HEK293 (cell line): ENCODE results near the gene IGFBP4.
"Not testable (repeated sequence)": the region's sequence is repeated elsewhere in the genome, so short reads cannot be mapped to it uniquely, and the experiment has no call there.

ENCODE experiments used
- CTCF ChIA-PET: fragments of 350-600 bp; formaldehyde crosslinking; extraction: SDS; loops from one replicate; lab custom pipeline; 2021; ENCODE audit warnings: antibody characterized with exemption; lab: Yijun Ruan, JAX
- POLR2A ChIA-PET: fragments of 300-600 bp; formaldehyde crosslinking; extraction: SDS; loops from one replicate; lab custom pipeline; 2020; ENCODE audit warnings: antibody characterized with exemption, inconsistent platforms; lab: Yijun Ruan, JAX
- H3K27ac ChIP-seq: fragments of 200-500 bp; sonication (Bioruptor generic); 2 replicates; pipeline ENCODE4 v1.5.1; 2014; ENCODE audit warnings: low read depth, low read length, control low read depth, inconsistent platforms; ENCODE audit errors: extremely low read depth
- H3K36me3 ChIP-seq, 2 experiments: fragments of 200-500 bp in 1 of 2; sonication (Bioruptor generic) in 1 of 2; 1 replicate in 1 of 2; 2 replicates in 1 of 2; pipeline ENCODE4 v1.5.1; 2014 to 2017; ENCODE audit warnings: inconsistent platforms in 2 of 2, low read length in 2 of 2; ENCODE audit not compliant: control insufficient read depth in 2 of 2, insufficient read depth in 1 of 2
- H3K4me1 ChIP-seq: fragments of 200-500 bp; sonication (Bioruptor generic); 2 replicates; pipeline ENCODE4 v1.5.1; 2014; ENCODE audit warnings: mild to moderate bottlenecking, low read length, inconsistent platforms; ENCODE audit not compliant: control insufficient read depth, insufficient read depth
- H3K4me3 ChIP-seq: 2 replicates; pipeline ENCODE4 v1.5.1; 2011; ENCODE audit warnings: low read depth, mild to moderate bottlenecking, control low read depth, low read length, moderate library complexity
- H3K9me3 ChIP-seq: fragments of 200-500 bp; sonication (Bioruptor generic); 2 replicates; pipeline ENCODE4 v1.5.1; 2014; ENCODE audit warnings: low read depth, low read length, inconsistent platforms; ENCODE audit not compliant: control insufficient read depth, insufficient read depth
- BCL11A ChIP-seq: fragments of 450-650 bp; formaldehyde crosslinking; IDR thresholded peaks from 2 replicates; pipeline ENCODE4 v1.5.1; 2016; ENCODE audit warnings: low read depth, missing biosample characterization, missing genetic modification characterization
- FEZF1 ChIP-seq: fragments of 450-650 bp; formaldehyde crosslinking; IDR thresholded peaks from 2 replicates; pipeline ENCODE4 v1.5.1; 2016; ENCODE audit warnings: missing biosample characterization, missing genetic modification characterization
- PRDM1 ChIP-seq: fragments of 450-650 bp; formaldehyde crosslinking; IDR thresholded peaks from 2 replicates; pipeline ENCODE4; 2016; ENCODE audit warnings: missing biosample characterization, missing genetic modification characterization
- SCRT2 ChIP-seq: fragments of 450-650 bp; formaldehyde crosslinking; IDR thresholded peaks from 2 replicates; pipeline ENCODE4 v1.5.1; 2016; ENCODE audit warnings: missing biosample characterization, missing genetic modification characterization
- ZFP3 ChIP-seq: fragments of 450-650 bp; formaldehyde crosslinking; IDR thresholded peaks from 2 replicates; pipeline ENCODE4 v1.5.1; 2016; ENCODE audit warnings: low read depth, missing biosample characterization, missing genetic modification characterization
- ZNF121 ChIP-seq: fragments of 450-650 bp; formaldehyde crosslinking; IDR thresholded peaks from 2 replicates; pipeline ENCODE4 v1.5.1; 2016; ENCODE audit warnings: missing biosample characterization, missing genetic modification characterization
- ZNF2 ChIP-seq: fragments of 450-650 bp; formaldehyde crosslinking; IDR thresholded peaks from 2 replicates; pipeline ENCODE4 v1.5.1; 2016; ENCODE audit warnings: missing biosample characterization, missing genetic modification characterization
- ZNF302 ChIP-seq: fragments of 450-650 bp; formaldehyde crosslinking; IDR thresholded peaks from 2 replicates; pipeline ENCODE4 v1.5.1; 2016; ENCODE audit warnings: missing biosample characterization, missing genetic modification characterization, low read depth
- ZNF311 ChIP-seq: fragments of 450-650 bp; formaldehyde crosslinking; IDR thresholded peaks from 2 replicates; pipeline ENCODE4 v1.5.1; 2017; ENCODE audit warnings: missing biosample characterization, missing genetic modification characterization, borderline replicate concordance
- ZNF391 ChIP-seq: fragments of 450-650 bp; formaldehyde crosslinking; IDR thresholded peaks from 2 replicates; pipeline ENCODE4 v1.5.1; 2016; ENCODE audit warnings: low read depth, missing biosample characterization, missing genetic modification characterization, borderline replicate concordance
- ZNF658 ChIP-seq: fragments of 450-650 bp; formaldehyde crosslinking; IDR thresholded peaks from 2 replicates; pipeline ENCODE4; 2016; ENCODE audit warnings: missing biosample characterization, missing genetic modification characterization
- TF ChIP-seq, protein P1 (sequence below): fragments of 450-650 bp; formaldehyde crosslinking; IDR thresholded peaks from 2 replicates; pipeline ENCODE4 v1.5.1; 2016; ENCODE audit warnings: missing biosample characterization, missing genetic modification characterization, low read depth
- TF ChIP-seq, protein P2 (sequence below): fragments of 450-650 bp; formaldehyde crosslinking; conservative IDR thresholded peaks from 2 replicates; pipeline ENCODE4 v1.5.1; 2016; ENCODE audit warnings: low read depth, missing biosample characterization, missing genetic modification characterization

IGFBP4 gene

DNA sequence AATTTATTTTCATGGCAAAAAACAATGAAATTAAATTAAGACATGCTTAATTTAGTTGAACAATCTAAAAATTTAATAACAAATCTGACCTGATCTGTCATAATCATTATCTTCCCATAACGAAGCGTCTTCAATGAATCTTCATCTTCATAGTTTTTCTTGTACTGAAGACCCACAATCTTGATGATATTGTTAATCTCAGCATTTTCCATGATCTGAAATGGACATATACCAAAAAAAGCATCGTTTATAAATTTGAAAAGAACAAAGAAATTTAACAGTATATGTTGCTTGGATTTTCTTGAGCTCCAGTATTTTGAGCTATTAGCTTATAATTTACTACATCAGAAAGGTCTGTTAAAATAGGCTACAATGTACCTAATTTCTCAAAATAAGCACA lies 35.8 kb upstream of the IGFBP4 start:
- no peaks in the 10 kb centered on the region for H3K9me3 ChIP-seq
- peaks cover 97 to 100% of the 10 kb centered on the region in 2 experiments for H3K36me3 ChIP-seq
- no peaks in the 10 kb centered on the region for H3K4me1 ChIP-seq
- ChIA-PET POLR2A (interaction anchor here (3.7 kb wide), 1 partner anchor 10 kb away, joined by 32 read pairs; the partner anchor contains the start of gene TOP2A), CTCF (interaction anchor here (0.6 to 4.0 kb wide), 11 partner anchors 8 to 153 kb away, joined by 3 to 25 read pairs (median 4); no protein-coding TSS in a partner anchor)
- TF ChIP-seq ZNF302 (tag by site-specific recombination) (no peak), FEZF1 (tag by site-specific recombination) (no peak), ZNF658 (tag by site-specific recombination) (no peak), SCRT2 (tag by site-specific recombination) (no peak), ZNF391 (no peak), BCL11A (tag by site-specific recombination) (no peak), ZFP3 (tag by site-specific recombination) (no peak), ZNF2 (tag by site-specific recombination) (no peak)
- TF ChIP-seq, protein P1, sequence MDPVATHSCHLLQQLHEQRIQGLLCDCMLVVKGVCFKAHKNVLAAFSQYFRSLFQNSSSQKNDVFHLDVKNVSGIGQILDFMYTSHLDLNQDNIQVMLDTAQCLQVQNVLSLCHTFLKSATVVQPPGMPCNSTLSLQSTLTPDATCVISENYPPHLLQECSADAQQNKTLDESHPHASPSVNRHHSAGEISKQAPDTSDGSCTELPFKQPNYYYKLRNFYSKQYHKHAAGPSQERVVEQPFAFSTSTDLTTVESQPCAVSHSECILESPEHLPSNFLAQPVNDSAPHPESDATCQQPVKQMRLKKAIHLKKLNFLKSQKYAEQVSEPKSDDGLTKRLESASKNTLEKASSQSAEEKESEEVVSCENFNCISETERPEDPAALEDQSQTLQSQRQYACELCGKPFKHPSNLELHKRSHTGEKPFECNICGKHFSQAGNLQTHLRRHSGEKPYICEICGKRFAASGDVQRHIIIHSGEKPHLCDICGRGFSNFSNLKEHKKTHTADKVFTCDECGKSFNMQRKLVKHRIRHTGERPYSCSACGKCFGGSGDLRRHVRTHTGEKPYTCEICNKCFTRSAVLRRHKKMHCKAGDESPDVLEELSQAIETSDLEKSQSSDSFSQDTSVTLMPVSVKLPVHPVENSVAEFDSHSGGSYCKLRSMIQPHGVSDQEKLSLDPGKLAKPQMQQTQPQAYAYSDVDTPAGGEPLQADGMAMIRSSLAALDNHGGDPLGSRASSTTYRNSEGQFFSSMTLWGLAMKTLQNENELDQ: no peak
- TF ChIP-seq, protein P2, sequence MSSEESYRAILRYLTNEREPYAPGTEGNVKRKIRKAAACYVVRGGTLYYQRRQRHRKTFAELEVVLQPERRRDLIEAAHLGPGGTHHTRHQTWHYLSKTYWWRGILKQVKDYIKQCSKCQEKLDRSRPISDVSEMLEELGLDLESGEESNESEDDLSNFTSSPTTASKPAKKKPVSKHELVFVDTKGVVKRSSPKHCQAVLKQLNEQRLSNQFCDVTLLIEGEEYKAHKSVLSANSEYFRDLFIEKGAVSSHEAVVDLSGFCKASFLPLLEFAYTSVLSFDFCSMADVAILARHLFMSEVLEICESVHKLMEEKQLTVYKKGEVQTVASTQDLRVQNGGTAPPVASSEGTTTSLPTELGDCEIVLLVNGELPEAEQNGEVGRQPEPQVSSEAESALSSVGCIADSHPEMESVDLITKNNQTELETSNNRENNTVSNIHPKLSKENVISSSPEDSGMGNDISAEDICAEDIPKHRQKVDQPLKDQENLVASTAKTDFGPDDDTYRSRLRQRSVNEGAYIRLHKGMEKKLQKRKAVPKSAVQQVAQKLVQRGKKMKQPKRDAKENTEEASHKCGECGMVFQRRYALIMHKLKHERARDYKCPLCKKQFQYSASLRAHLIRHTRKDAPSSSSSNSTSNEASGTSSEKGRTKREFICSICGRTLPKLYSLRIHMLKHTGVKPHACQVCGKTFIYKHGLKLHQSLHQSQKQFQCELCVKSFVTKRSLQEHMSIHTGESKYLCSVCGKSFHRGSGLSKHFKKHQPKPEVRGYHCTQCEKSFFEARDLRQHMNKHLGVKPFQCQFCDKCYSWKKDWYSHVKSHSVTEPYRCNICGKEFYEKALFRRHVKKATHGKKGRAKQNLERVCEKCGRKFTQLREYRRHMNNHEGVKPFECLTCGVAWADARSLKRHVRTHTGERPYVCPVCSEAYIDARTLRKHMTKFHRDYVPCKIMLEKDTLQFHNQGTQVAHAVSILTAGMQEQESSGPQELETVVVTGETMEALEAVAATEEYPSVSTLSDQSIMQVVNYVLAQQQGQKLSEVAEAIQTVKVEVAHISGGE (tag by site-specific recombination): no peak
- no peak overlapping the region for H3K4me3 ChIP-seq
- no peak overlapping the region for H3K27ac ChIP-seq

DNA sequence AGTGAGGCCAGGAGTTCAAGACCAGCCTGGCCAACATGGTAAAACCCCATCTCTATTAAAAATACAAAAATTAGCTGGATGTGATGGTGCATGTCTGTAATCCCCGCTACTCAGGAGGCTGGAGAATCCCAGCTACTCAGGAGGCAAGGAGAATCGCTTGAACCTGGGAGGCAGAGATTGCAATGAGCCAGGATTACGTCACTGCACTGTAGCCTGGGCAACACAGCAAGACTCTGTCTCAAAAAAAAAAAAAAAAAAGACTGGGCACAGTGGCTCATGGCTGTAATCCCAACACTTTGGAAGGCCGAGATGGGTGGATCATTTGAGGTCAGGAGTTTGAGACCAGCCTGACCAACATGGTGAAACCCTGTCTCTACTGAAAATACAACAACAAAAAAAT lies 33.7 kb upstream of the IGFBP4 start:
- not testable (repeated sequence) for H3K4me1 ChIP-seq, H3K4me3 ChIP-seq, H3K9me3 ChIP-seq
- Histone ChIP-seq H3K36me3 (peaks cover 96 to 100% of the 10 kb centered on the region in 2 experiments), H3K27ac (0 out of 2 replicates have a peak overlapping the region, but pooled peaks have one; percentile 9)
- CTCF ChIA-PET: interaction anchor here (0.6 to 4.0 kb wide), 9 partner anchors 10 to 1295 kb away, joined by 3 to 25 read pairs (median 3); no protein-coding TSS in a partner anchor
- TF ChIP-seq ZNF121 (tag by site-specific recombination): peak; percentile 90
- POLR2A ChIA-PET: interaction anchor here (0.6 to 3.7 kb wide), 8 partner anchors 8 to 156 kb away, joined by 3 to 32 read pairs (median 4); partner anchors contain the start of gene TOP2A

GRCh38 chr17:40410082-40410481 lies 33.2 kb upstream of the IGFBP4 start:
- peaks cover 94 to 100% of the 10 kb centered on the region in 2 experiments for H3K36me3 ChIP-seq
- TF ChIP-seq ZNF311 (tag by site-specific recombination) (no peak), PRDM1 (tag by site-specific recombination) (peak; percentile 85)
- ChIA-PET POLR2A (interaction anchor here (0.7 to 3.7 kb wide), 5 partner anchors 8 to 123 kb away, joined by 3 to 32 read pairs (median 5); partner anchors contain the start of gene TOP2A), CTCF (interaction anchor here (0.6 to 8.4 kb wide), 7 partner anchors 11 to 123 kb away, joined by 3 to 84 read pairs (median 4); no protein-coding TSS in a partner anchor)
- H3K4me3 ChIP-seq: no peak overlapping the region
- no peak overlapping the region for H3K27ac ChIP-seq
- H3K4me1 ChIP-seq: no peaks in the 10 kb centered on the region
- H3K9me3 ChIP-seq: no peaks in the 10 kb centered on the region
